ENCODE data around the gene ARHGAP33.

Gene ARHGAP33

GRCh38 chr19:35780058-35780457, 4.7 kb downstream of the ARHGAP33 start:
- H3K4me3 ChIP-seq (replicated peaks in 1 of 2; ENCODE audit: low read depth in 2 of 2, low read length in 2 of 2), result no peak overlapping the region
- no peak for TF ChIP-seq CTCF (IDR thresholded peaks at IDR 0.05; ENCODE audit: low read depth, low read length)
- DNase-seq (ENCODE audit: low read depth in 2 of 2), result no peak

GRCh38 chr19:35780717-35781116, 5.4 kb downstream of the ARHGAP33 start:
- no peak overlapping the region for H3K4me3 ChIP-seq (replicated peaks in 1 of 2; ENCODE audit: low read depth in 2 of 2, low read length in 2 of 2)

GRCh38 chr19:35781650-35782049, 6.3 kb downstream of the ARHGAP33 start:
- no peak overlapping the region for H3K4me3 ChIP-seq (replicated peaks in 1 of 2; ENCODE audit: low read depth in 2 of 2, low read length in 2 of 2)
- no peak for TF ChIP-seq CTCF (IDR thresholded peaks at IDR 0.05; ENCODE audit: low read depth, low read length)
- no peak for DNase-seq (ENCODE audit: low read depth in 2 of 2)

More at GRCh38 chr19:35780717-35781116, 5.4 kb downstream of the ARHGAP33 start:
- TF ChIP-seq CTCF (IDR thresholded peaks at IDR 0.05; ENCODE audit: low read depth, low read length), result no peak
- DNase-seq (ENCODE audit: low read depth in 2 of 2), result no peak

- DNase-seq (ENCODE audit: low read depth in 2 of 2), result no peak
- no peak overlapping the region for H3K4me3 ChIP-seq (replicated peaks in 1 of 2; ENCODE audit: low read depth in 2 of 2, low read length in 2 of 2)
- TF ChIP-seq CTCF (IDR thresholded peaks at IDR 0.05; ENCODE audit: low read depth, low read length), result no peak
Observed at GRCh38 chr19:35782589-35782988, 7.2 kb downstream of the ARHGAP33 start.

- DNase-seq (ENCODE audit: low read depth in 2 of 2), result no peak
- no peak for TF ChIP-seq CTCF (IDR thresholded peaks at IDR 0.05; ENCODE audit: low read depth, low read length)
- no peak overlapping the region for H3K4me3 ChIP-seq (replicated peaks in 1 of 2; ENCODE audit: low read depth in 2 of 2, low read length in 2 of 2)
Observed at GRCh38 chr19:35783469-35784434, 8.4 kb downstream of the ARHGAP33 start.

- H3K4me3 ChIP-seq (replicated peaks in 1 of 2; ENCODE audit: low read depth in 2 of 2, low read length in 2 of 2), result no peak overlapping the region
- no peak for DNase-seq (ENCODE audit: low read depth in 2 of 2)
- TF ChIP-seq CTCF (IDR thresholded peaks at IDR 0.05; ENCODE audit: low read depth, low read length), result no peak
Observed at GRCh38 chr19:35784503-35785338, 9.4 kb downstream of the ARHGAP33 start.

Data from cardiac fibroblast (primary cell).